Umbilical cord (tissue), 2 donors: Measurements from ENCODE around the gene SERHL2. TPM values are rescaled to one million over a fixed set of nuclear protein-coding genes. Genes with fewer than 3 reads are reported as not detected.
"Not testable (repeated sequence)": the region's sequence is repeated elsewhere in the genome, so short reads cannot be mapped to it uniquely, and the experiment has no call there.

ENCODE experiments used
- DNase-seq: peaks from one replicate; pipeline ENCODE4 v3.0.0-alpha.2; 2015; ENCODE audit warnings: low spot score
- total RNA-seq: library from RNA; depleted of rRNA; stranded (reverse); fragments of >200 nt; gene quantifications from one replicate; pipeline ENCODE4 v1.2.3, GENCODE V29; 2014; ENCODE audit warnings: low replicate concordance; ENCODE audit not compliant: insufficient read depth

Gene SERHL2
- not detected for total RNA-seq

GRCh38 chr22:42553475-42554361 lies at the start of gene SERHL2:
Gene SERHL2 (plus strand): TSS chr22:42553956. CDS start chr22:42554021, 65 bp downstream.
- DNase-seq, result peak; percentile 90

- DNase-seq, result not testable (repeated sequence)
Measured at GRCh38 chr22:42508327-42508974, 45.3 kb upstream of the SERHL2 start.

GRCh38 chr22:42508975-42509364 lies 44.8 kb upstream of the SERHL2 start:
- not testable (repeated sequence) for DNase-seq

- no peak for DNase-seq
Measured at GRCh38 chr22:42509548-42509947, 44.2 kb upstream of the SERHL2 start.

GRCh38 chr22:42511401-42511891 lies 42.3 kb upstream of the SERHL2 start:
- no peak for DNase-seq

GRCh38 chr22:42512273-42512990 lies 41.3 kb upstream of the SERHL2 start:
- DNase-seq, result peak; percentile 55

- not testable (repeated sequence) for DNase-seq
Measured at GRCh38 chr22:42514331-42514730, 39.4 kb upstream of the SERHL2 start.

- DNase-seq, result not testable (repeated sequence)
Measured at GRCh38 chr22:42515304-42515703, 38.5 kb upstream of the SERHL2 start.

- no peak for DNase-seq
Measured at GRCh38 chr22:42515896-42516295, 37.9 kb upstream of the SERHL2 start.

- not testable (repeated sequence) for DNase-seq
Measured at GRCh38 chr22:42517103-42517502, 36.7 kb upstream of the SERHL2 start.

- DNase-seq, result not testable (repeated sequence)
Measured at GRCh38 chr22:42518638-42519524, 34.9 kb upstream of the SERHL2 start.

- peak; percentile 81 for DNase-seq
Measured at GRCh38 chr22:42519525-42520401, 34.0 kb upstream of the SERHL2 start, which contains the start of gene RRP7A. Gene RRP7A (minus strand): TSS chr22:42519796. CDS start chr22:42519786, 10 bp downstream.

- no peak for DNase-seq
Measured at GRCh38 chr22:42521228-42521546, 32.6 kb upstream of the SERHL2 start.

GRCh38 chr22:42522546-42522945 lies 31.2 kb upstream of the SERHL2 start:
- no peak for DNase-seq

- no peak for DNase-seq
Measured at GRCh38 chr22:42528591-42529307, 25.0 kb upstream of the SERHL2 start.

- DNase-seq, result peak; percentile 40
Measured at GRCh38 chr22:42529435-42529834, 24.3 kb upstream of the SERHL2 start.

GRCh38 chr22:42531401-42532084 lies 22.2 kb upstream of the SERHL2 start:
- DNase-seq, result not testable (repeated sequence)

- no peak for DNase-seq
Measured at GRCh38 chr22:42533638-42533977, 20.1 kb upstream of the SERHL2 start.
